Measurements from ENCODE around the gene FZD8. TPM values are rescaled to one million over a fixed set of nuclear protein-coding genes. Genes with fewer than 3 reads are reported as not detected.

Gene FZD8
- polyA plus RNA-seq, 3 donors = 0.04 to 0.24 TPM; not detected in 1

DNA sequence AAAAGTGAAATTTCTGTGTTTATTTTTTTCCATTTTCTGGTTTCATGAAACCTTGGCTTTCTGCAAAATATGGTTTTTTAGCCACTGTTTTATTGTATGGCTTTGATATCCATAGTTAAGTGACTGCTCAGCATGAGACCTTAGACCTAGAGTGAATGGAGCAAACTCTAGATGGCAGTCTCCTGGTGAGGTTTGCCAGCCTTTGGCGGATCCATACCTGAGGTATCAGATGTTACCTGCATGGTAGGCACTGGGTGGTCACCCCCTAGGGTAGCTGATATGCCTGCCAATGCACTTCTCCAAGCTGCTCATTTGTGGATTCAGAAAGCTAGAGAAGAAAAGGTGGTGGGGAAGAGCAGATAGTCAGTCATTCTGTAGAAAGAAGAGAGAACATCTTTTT lies 17.4 kb upstream of the FZD8 start:
- H3K4me1 Mint-ChIP-seq = no peaks in the 10 kb centered on the region
- Histone ChIP-seq H3K27ac (ENCODE audit: low read depth in 1 of 2, low read length in 2 of 2) (no peak overlapping the region), H3K9me3 (replicated peaks in 1 of 2; ENCODE audit: control insufficient read depth in 1 of 2, insufficient read depth in 1 of 2, low read length in 2 of 2) (peaks cover 6 to 8% of the 10 kb centered on the region in 2 donors), H3K9ac (ENCODE audit: insufficient read depth, low read length, poor library complexity, severe bottlenecking) (no peak overlapping the region), H3K36me3 (replicated peaks in 1 of 2; ENCODE audit: control insufficient read depth in 1 of 2, insufficient read depth in 2 of 2, low read length in 2 of 2) (no peaks in the 10 kb centered on the region), H3K4me2 (replicated peaks; ENCODE audit: extremely low read depth, low read length, poor library complexity, severe bottlenecking) (no peak overlapping the region), H3K4me3 (replicated peaks in 1 of 3; ENCODE audit: low read depth in 2 of 3, low read length in 3 of 3) (no peak overlapping the region), H4K20me1 (ENCODE audit: insufficient read depth, low read length) (no peaks in the 10 kb centered on the region), H3K4me1 (ENCODE audit: control insufficient read depth in 1 of 2, insufficient read depth in 2 of 2, low read length in 2 of 2) (no peaks in the 10 kb centered on the region), H3K27me3 (ENCODE audit: control insufficient read depth in 2 of 2, insufficient read depth in 2 of 2, low read length in 2 of 2) (no peaks in the 10 kb centered on the region), H3K79me2 (ENCODE audit: insufficient read depth, low read length) (no peaks in the 10 kb centered on the region), H2AFZ (ENCODE audit: insufficient read depth, low read depth, low read length, poor library complexity, severe bottlenecking) (no peak overlapping the region)
- intact Hi-C loops (cut with micrococcal nuclease) = no loop called here
- H3K4me3 Mint-ChIP-seq = no peak overlapping the region
- DNase-seq = no peak
- H3K36me3 Mint-ChIP-seq = no peaks in the 10 kb centered on the region
- TF ChIP-seq, protein P1, sequence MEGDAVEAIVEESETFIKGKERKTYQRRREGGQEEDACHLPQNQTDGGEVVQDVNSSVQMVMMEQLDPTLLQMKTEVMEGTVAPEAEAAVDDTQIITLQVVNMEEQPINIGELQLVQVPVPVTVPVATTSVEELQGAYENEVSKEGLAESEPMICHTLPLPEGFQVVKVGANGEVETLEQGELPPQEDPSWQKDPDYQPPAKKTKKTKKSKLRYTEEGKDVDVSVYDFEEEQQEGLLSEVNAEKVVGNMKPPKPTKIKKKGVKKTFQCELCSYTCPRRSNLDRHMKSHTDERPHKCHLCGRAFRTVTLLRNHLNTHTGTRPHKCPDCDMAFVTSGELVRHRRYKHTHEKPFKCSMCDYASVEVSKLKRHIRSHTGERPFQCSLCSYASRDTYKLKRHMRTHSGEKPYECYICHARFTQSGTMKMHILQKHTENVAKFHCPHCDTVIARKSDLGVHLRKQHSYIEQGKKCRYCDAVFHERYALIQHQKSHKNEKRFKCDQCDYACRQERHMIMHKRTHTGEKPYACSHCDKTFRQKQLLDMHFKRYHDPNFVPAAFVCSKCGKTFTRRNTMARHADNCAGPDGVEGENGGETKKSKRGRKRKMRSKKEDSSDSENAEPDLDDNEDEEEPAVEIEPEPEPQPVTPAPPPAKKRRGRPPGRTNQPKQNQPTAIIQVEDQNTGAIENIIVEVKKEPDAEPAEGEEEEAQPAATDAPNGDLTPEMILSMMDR (IDR thresholded peaks at IDR 0.05) = no peak
- no peak overlapping the region for H3K27ac Mint-ChIP-seq
- 89% methylated on average over 1 of the region's 1 CpG for WGBS (ENCODE audit: insufficient coverage)
- peaks cover 2 to 5% (median 5%) of the 10 kb centered on the region in 3 donors for H3K27me3 Mint-ChIP-seq (ENCODE audit: low read depth in 3 of 3)
- peaks cover 5 to 17% (median 8%) of the 10 kb centered on the region in 7 donors for H3K9me3 Mint-ChIP-seq

DNA sequence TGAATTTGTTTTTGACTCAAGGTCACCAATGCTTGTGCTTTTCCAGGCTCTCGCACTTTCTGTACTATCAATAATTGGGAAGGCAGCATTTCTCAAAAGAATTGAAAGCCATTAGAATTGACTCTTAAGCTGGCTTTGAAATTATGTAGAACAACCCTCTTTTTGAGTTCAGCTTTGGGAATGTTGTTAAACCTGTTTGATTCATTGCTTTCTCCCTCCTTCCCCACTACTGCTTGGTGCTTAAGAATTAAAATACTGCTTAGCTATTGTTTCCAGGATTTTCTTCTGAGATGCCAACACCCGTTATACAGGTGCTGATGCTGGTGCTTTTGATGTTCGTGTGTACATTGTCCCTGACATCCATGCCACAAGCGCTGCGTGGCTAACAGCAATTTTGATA lies 15.5 kb upstream of the FZD8 start:
- Mint-ChIP-seq H3K4me3 (no peak overlapping the region), H3K9me3 (peaks cover 5 to 19% (median 8%) of the 10 kb centered on the region in 7 donors), H3K27me3 (ENCODE audit: low read depth in 3 of 3) (peaks cover 2 to 5% (median 3%) of the 10 kb centered on the region in 3 donors), H3K4me1 (no peaks in the 10 kb centered on the region), H3K36me3 (no peaks in the 10 kb centered on the region), H3K27ac (no peak overlapping the region)
- H3K4me2 ChIP-seq (replicated peaks; ENCODE audit: extremely low read depth, low read length, poor library complexity, severe bottlenecking) = no peak overlapping the region
- H3K4me1 ChIP-seq (ENCODE audit: control insufficient read depth in 1 of 2, insufficient read depth in 2 of 2, low read length in 2 of 2) = no peaks in the 10 kb centered on the region
- peaks cover 6 to 8% of the 10 kb centered on the region in 2 donors for H3K9me3 ChIP-seq (replicated peaks in 1 of 2; ENCODE audit: control insufficient read depth in 1 of 2, insufficient read depth in 1 of 2, low read length in 2 of 2)
- no peak overlapping the region for H3K4me3 ChIP-seq (replicated peaks in 1 of 3; ENCODE audit: low read depth in 2 of 3, low read length in 3 of 3)
- no peaks in the 10 kb centered on the region for H3K79me2 ChIP-seq (ENCODE audit: insufficient read depth, low read length)
- H4K20me1 ChIP-seq (ENCODE audit: insufficient read depth, low read length) = no peaks in the 10 kb centered on the region
- intact Hi-C loops (cut with micrococcal nuclease) = no loop called here
- no CpG with 5 or more reads among the region's 5 CpGs for WGBS (ENCODE audit: insufficient coverage)
- no peak overlapping the region for H2AFZ ChIP-seq (ENCODE audit: insufficient read depth, low read depth, low read length, poor library complexity, severe bottlenecking)
- no peak overlapping the region for H3K9ac ChIP-seq (ENCODE audit: insufficient read depth, low read length, poor library complexity, severe bottlenecking)
- H3K27ac ChIP-seq (ENCODE audit: low read depth in 1 of 2, low read length in 2 of 2) = no peak overlapping the region
- H3K36me3 ChIP-seq (replicated peaks in 1 of 2; ENCODE audit: control insufficient read depth in 1 of 2, insufficient read depth in 2 of 2, low read length in 2 of 2) = no peaks in the 10 kb centered on the region
- no peak for DNase-seq
- H3K27me3 ChIP-seq (ENCODE audit: control insufficient read depth in 2 of 2, insufficient read depth in 2 of 2, low read length in 2 of 2) = no peaks in the 10 kb centered on the region
- TF ChIP-seq, protein P1 (IDR thresholded peaks at IDR 0.05) = no peak
